Heart right ventricle (tissue), 16 donors: ENCODE measurements around the gene JRKL. TPM values are rescaled to one million over a fixed set of nuclear protein-coding genes. Genes with fewer than 3 reads are reported as not detected.

Experiments
- ATAC-seq, 8 donors: fragments of 200-7000 bp; cut with Tn5 transposase; one replicate each; pipeline ENCODE4 v1.9.1; 2020; ENCODE audit warnings: mild to moderate bottlenecking in 8 of 8, moderate library complexity in 8 of 8, moderate number of reproducible peaks in 1 of 8
- DNase-seq, 2 donors: peaks; one replicate each; pipeline ENCODE4 v3.0.0-alpha.2; 2020
- H3K27ac ChIP-seq, 10 donors: fragments of 200-600 bp; sonication (generic) in 2 of 10; one replicate each; pipeline versions ENCODE4 v1.5.0 to v1.8.0; 2020 to 2022; ENCODE audit warnings: mild to moderate bottlenecking in 3 of 10
- H3K27me3 ChIP-seq, 7 donors: fragments of 200-600 bp; one replicate each; pipeline ENCODE4 v1.8.0; 2021 to 2022; ENCODE audit warnings: mild to moderate bottlenecking in 2 of 7
- H3K36me3 ChIP-seq, 9 donors: fragments of 200-600 bp; sonication (generic) in 1 of 9; one replicate each; pipeline versions ENCODE4 v1.5.0 to v1.8.0; 2020 to 2022; ENCODE audit warnings: mild to moderate bottlenecking in 2 of 9
- H3K4me1 ChIP-seq, 9 donors: fragments of 200-600 bp; sonication (generic) in 1 of 9; one replicate each; pipeline versions ENCODE4 v1.5.0 to v1.8.0; 2020 to 2022; ENCODE audit warnings: mild to moderate bottlenecking in 4 of 9
- H3K4me3 ChIP-seq, 10 donors: fragments of 200-600 bp; sonication (generic) in 2 of 10; one replicate each; pipeline versions ENCODE4 v1.5.0 to v1.8.0; 2020 to 2022; ENCODE audit warnings: mild to moderate bottlenecking in 7 of 10, moderate library complexity in 2 of 10
- H3K9me3 ChIP-seq, 11 donors: fragments of 200-600 bp in 10 of 11; sonication (generic) in 2 of 11; one replicate each; pipeline versions ENCODE4 v1.5.0 to v1.8.0; 2013 to 2022; ENCODE audit warnings: mild to moderate bottlenecking in 2 of 11, control low read depth in 1 of 11, moderate library complexity in 1 of 11
- WGBS, 2 donors: extraction: QIAGEN DNeasy Blood & Tissue Kit; methylation state at CpG; one replicate each; pipeline ENCODE4 v1.1.7; 2013; ENCODE audit warnings: inconsistent platforms in 1 of 2; 5-methylcytosine and 5-hydroxymethylcytosine counted together
- intact Hi-C, 10 donors: fragments of 100-400 bp; cut with DNase I; formaldehyde crosslinking; loops; one replicate each; pipeline versions ENCODE4 v1.11.1 to v1.14.2; 2022
- polyA plus RNA-seq, 2 donors: library from polyadenylated mRNA; stranded (reverse); fragments of 200-250 nt; gene quantifications; one replicate each; pipeline ENCODE4 v1.2.3, GENCODE V29; 2013
- total RNA-seq, 10 donors: library from RNA; stranded (reverse); fragmentation: NEBNext Ultra II Directional in 3 of 10; extraction: Animal tissue kit (Norgen Biotek cat#: 25700) in 3 of 10; gene quantifications; one replicate each; pipeline versions ENCODE4 v1.2.1 to v1.2.4, GENCODE V29; 2021 to 2023
- TF ChIP-seq, protein P1 (sequence below), 9 donors: fragments of 200-600 bp; sonication (generic) in 2 of 9; IDR thresholded peaks; one replicate each; pipeline versions ENCODE4 v1.5.0 to v1.8.0; 2021 to 2022; ENCODE audit warnings: antibody characterized with exemption in 9 of 9, mild to moderate bottlenecking in 5 of 9, moderate library complexity in 1 of 9
- donor health status: Arrhythmogenic right ventricular cardiomyopathy.
- donor health status: ischemic (EF 13 %, LVEDD 7.1; RV severe dilation, severe dysfunction).
- donor health status: healthy with polysubstance abuse.
- donor health status: DM: no; HTN: yes; CAD: no.
- donor health status: DM: no; HTN: no; CAD: no.
- donor health status: ischemic (EF 25% LVEDD 6.9; RV normal size, moderate dysfunction).
- donor health status: ischemic (EF 25% LVEDD 5.7; RV mildly dilated, moderate dysfunction).
- donor health status: healthy.
- donor health status: DM: yes; HTN: yes; CAD: no.
- donor health status: Ischemic cardiomyopathy.
- donor health status: ischemic (EF 35%, LVEDD 5.7; RV mildly dilated, moderate dysfunction).
- donor health status: nonischemic (EF 11% LVEDD 7.7; RV severe dilation, severe dysfunction).
- donor health status: DM: yes; HTN: yes; CAD: no.
- donor health status: PGD.
- donor health status: ischemic (EF 29% LVEDD 5.4; RV normal size, mild dysfunction).
- donor health status: nonischemic (EF 23%, LVEDD 6.1; RV moderate dilation, normal function).

Gene JRKL
- total and polyA plus RNA-seq, 12 donors, result 3.4 to 7.5 (median 5.9) TPM

DNA sequence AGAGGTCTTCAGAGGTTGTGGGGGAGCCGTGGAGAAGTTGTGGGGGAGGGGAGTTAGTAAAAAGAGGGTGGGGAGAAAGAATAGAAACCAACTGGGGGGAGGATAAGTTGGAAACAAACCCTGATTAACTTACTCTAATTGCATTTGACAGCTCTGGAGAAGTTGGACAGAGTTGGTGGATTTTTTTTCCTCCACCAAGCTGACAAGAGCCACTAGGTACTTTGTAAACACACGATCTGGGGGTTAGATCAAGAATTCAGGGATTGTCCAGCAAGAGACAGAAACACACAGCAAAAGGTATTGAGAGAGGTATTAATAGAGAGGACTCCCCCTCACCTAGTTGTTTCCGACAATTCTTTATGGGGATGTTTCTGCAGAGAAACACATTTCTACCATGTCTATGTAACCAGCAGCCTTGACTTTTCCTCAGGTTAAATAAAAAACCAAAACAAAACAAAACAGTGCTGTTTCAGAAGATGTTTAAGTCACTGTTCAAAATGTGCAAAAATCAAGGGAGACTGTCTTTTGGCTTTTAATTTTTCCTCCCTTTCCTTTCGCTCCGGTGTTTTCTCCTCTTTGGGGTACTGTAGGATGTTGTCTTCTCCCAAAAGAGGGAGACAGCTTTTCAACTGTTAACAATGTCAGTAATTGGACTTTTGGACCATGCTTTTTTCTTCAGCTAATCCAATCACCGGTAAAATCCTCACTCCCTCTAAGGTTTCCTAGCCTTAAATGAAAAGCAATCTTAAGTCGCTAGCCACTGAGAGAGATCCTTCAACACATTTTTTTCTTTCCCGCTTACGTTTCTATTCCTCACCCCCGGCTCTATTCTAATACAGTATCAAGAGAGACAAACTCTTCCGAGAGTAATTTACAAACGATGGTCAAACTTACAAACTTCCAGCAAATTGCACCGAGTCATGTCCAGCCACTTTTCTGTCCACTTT is 47.5 kb upstream of the JRKL start:
- no peaks in the 10 kb centered on the region for H3K36me3 ChIP-seq
- H3K4me3 ChIP-seq, result peak overlapping the region; percentile 36 to 78 (median 64)
- ATAC-seq (peak in 6 of 8 donors; percentile 1 to 8 (median 4)), DNase-seq (no peak)
- H3K27me3 ChIP-seq, result no peaks in the 10 kb centered on the region
- intact Hi-C loops, result loop anchor here (2.0 to 10.0 kb wide), 17 partner anchors 35 to 507 kb away; partner anchors contain the start of gene MTMR2 (in 3 of the 10)
- TF ChIP-seq, protein P1, sequence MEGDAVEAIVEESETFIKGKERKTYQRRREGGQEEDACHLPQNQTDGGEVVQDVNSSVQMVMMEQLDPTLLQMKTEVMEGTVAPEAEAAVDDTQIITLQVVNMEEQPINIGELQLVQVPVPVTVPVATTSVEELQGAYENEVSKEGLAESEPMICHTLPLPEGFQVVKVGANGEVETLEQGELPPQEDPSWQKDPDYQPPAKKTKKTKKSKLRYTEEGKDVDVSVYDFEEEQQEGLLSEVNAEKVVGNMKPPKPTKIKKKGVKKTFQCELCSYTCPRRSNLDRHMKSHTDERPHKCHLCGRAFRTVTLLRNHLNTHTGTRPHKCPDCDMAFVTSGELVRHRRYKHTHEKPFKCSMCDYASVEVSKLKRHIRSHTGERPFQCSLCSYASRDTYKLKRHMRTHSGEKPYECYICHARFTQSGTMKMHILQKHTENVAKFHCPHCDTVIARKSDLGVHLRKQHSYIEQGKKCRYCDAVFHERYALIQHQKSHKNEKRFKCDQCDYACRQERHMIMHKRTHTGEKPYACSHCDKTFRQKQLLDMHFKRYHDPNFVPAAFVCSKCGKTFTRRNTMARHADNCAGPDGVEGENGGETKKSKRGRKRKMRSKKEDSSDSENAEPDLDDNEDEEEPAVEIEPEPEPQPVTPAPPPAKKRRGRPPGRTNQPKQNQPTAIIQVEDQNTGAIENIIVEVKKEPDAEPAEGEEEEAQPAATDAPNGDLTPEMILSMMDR (IDR thresholded peaks at IDR 0.05), result no peak
- WGBS, 2 donors, result 1 to 2% methylated on average over 13 of the region's 13 CpGs
- H3K9me3 ChIP-seq, result no peaks in the 10 kb centered on the region
- peaks cover 3 to 53% (median 45%) of the 10 kb centered on the region in 9 donors for H3K4me1 ChIP-seq
- H3K27ac ChIP-seq, result peak overlapping the region in 9 of 10 donors; percentile 66 to 92 (median 83)

DNA sequence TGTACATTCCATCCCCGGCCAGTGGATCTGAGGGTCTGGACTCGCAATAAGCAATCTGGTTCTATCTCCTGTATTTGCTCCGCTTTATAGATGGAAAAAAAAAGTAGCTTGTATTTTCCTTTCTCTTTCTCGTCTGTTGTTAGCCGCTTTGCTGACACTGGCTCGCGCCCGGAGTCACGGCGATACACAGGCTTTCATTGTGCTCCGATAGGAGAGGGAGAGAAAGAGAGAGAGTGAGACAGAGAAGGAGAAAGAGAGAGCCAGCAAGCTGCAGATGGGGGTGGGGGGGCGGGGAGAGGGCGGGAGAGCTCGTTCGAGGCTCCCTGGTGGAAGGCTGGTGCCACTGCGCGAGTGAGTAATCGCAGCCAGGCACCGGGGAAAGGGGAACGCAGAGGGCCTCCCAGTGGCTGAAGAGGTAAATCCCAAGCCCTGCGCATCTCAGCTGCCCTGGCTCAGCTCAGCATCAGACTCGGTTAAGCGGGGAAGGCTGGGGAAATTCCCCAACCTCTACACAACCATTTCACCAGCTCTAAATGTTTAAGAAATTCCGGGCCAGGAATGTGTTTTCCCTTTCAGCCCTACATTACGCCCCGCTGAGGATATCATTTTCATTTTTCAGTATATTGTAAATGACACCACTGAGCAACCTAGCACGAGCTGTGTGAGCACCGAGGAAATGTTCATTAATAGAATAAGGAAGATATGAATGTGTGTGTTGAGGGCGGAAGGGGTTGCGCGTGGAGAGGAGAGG is 46.7 kb upstream of the JRKL start, which contains the start of gene MAML2:
TSS of gene MAML2 (minus strand) at position 235 of the 751 bp plus-strand sequence. CDS start 1,300 bp downstream, outside the sequence.
- H3K4me3 ChIP-seq, result peak within 1 kb of the TSS; percentile 36 to 78 (median 64)
- H3K27me3 ChIP-seq, result no peaks in the 10 kb centered on the region
- peak; percentile 90 to 93 for DNase-seq
- H3K9me3 ChIP-seq, result no peaks in the 10 kb centered on the region
- H3K36me3 ChIP-seq, result no peaks in the 10 kb centered on the region
- intact Hi-C loops, result loop anchor here (1.0 to 10.0 kb wide), 20 partner anchors 36 to 508 kb away; partner anchors contain the start of gene MTMR2 (in 3 of the 10)
- H3K4me1 ChIP-seq, result peaks cover under 1 to 44% (median 36%) of the 10 kb centered on the region in 9 donors
- TF ChIP-seq, protein P1 (IDR thresholded peaks at IDR 0.05), result peak; percentile 90 to 100 (median 98)
- peak within 1 kb of the TSS in 9 of 10 donors; percentile 66 to 92 (median 83) for H3K27ac ChIP-seq
- 5 to 7% methylated on average over 30 to 31 of the region's 31 CpGs for WGBS, 2 donors
- peak; percentile 89 to 97 (median 93) for ATAC-seq

DNA sequence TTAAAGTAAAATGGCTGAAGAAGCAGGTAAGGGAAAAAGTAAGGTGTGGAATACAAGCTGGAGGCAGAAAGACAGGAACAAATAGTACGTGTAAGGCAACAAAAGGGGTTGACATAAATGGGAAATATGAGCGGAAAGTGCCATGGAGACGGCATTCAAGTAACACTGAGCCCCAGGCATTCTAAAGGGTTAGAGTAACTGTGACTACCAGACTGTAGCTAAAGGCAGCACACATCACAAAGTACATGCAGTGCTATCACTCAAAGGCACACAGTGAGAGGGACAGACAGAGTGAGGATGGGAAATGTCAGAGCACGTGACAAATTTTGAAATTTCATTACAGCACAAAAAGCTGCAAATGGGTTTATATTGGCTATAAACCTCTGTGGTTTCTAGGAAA is 33.0 kb upstream of the JRKL start:
- TF ChIP-seq, protein P1 (IDR thresholded peaks at IDR 0.05), result no peak
- Histone ChIP-seq H3K27ac (no peak overlapping the region), H3K27me3 (no peaks in the 10 kb centered on the region), H3K4me3 (no peak overlapping the region), H3K4me1 (no peaks in the 10 kb centered on the region), H3K36me3 (peaks cover 0 to 93% (median 30%) of the 10 kb centered on the region in 9 donors), H3K9me3 (no peaks in the 10 kb centered on the region)
- no peak for ATAC-seq
- WGBS, 2 donors, result 96 to 99% methylated on average over 4 of the region's 4 CpGs
- intact Hi-C loops, result loop anchor here in 2 of 10 donors (10.0 kb wide), 2 partner anchors 322 to 522 kb away; no protein-coding TSS in a partner anchor
- DNase-seq, result no peak

DNA sequence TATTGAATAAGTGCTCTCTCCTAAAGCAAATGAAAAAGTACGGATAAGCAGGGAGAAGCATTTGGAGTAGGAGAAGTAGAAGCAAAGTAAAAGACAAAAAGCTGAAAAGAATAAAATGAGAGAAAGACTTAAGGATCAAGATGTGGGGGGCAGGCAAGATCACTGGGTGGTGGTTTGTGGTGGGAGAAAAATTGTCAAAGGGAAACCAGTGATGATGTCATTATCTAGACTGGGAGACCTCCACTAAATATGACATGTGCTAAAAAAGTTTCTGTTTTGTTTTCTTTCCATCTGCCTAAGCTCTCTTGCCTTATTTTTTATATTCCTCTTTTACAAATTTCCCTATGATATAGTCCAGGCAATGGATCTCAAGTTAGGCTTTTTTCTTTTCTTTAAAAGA is 32.0 kb upstream of the JRKL start:
- no peak for ATAC-seq

More for the DNA sequence above, 32.0 kb upstream of the JRKL start:
- H3K4me1 ChIP-seq, result no peaks in the 10 kb centered on the region
- no peaks in the 10 kb centered on the region for H3K9me3 ChIP-seq
- no peak for DNase-seq
- H3K36me3 ChIP-seq, result peaks cover 0 to 93% (median 30%) of the 10 kb centered on the region in 9 donors
- WGBS, 2 donors, result 96 to 98% methylated on average over 1 of the region's 1 CpG
- no peaks in the 10 kb centered on the region for H3K27me3 ChIP-seq
- TF ChIP-seq, protein P1 (IDR thresholded peaks at IDR 0.05), result no peak
- no peak overlapping the region for H3K27ac ChIP-seq
- intact Hi-C loops, result loop anchor here in 2 of 10 donors (10.0 kb wide), 2 partner anchors 323 to 523 kb away; no protein-coding TSS in a partner anchor
- no peak overlapping the region for H3K4me3 ChIP-seq
